ENCODE measurements around the gene HOXB3. TPM values are rescaled to one million over a fixed set of nuclear protein-coding genes. Genes with fewer than 3 reads are reported as not detected.

Gene HOXB3
- polyA plus RNA-seq, 1 of the 3 experiments (the other 2 are of a cell fraction), result 0.46 TPM

GRCh38 chr17:48609033-48609432 is 19.0 kb upstream of the HOXB3 start (continued):
- TF ChIP-seq RFX5 (IDR thresholded peaks at IDR 0.05; ENCODE audit: low read length), result no peak
- TF ChIP-seq IRF3 (IDR thresholded peaks at IDR 0.05; ENCODE audit: low read depth, low read length), result no peak
- no peak for TF ChIP-seq FOXM1 (IDR thresholded peaks at IDR 0.05; ENCODE audit: low read depth)

GRCh38 chr17:48608494-48608834 is 18.4 kb upstream of the HOXB3 start:
- 71% methylated on average over 1 of the region's 1 CpG for WGBS (ENCODE audit: low lambda C conversion rate)
- no peaks in the 10 kb centered on the region for H3F3A ChIP-seq (replicated peaks; ENCODE audit: insufficient read depth)
- H3K79me2 ChIP-seq (ENCODE audit: insufficient read depth), result no peaks in the 10 kb centered on the region
- H3K27ac ChIP-seq (ENCODE audit: low read depth in 2 of 2, low read length in 1 of 2), result no peak overlapping the region
- DNase-seq, result no peak
- no peak overlapping the region for H3K9ac ChIP-seq
- no peak overlapping the region for H3K4me3 ChIP-seq (ENCODE audit: low read depth in 2 of 2, low read length in 1 of 2)
- no peaks in the 10 kb centered on the region for H3K9me3 ChIP-seq
- H3K9me2 ChIP-seq, result no peaks in the 10 kb centered on the region
- H4K20me1 ChIP-seq (ENCODE audit: insufficient read depth), result peaks cover 5% of the 10 kb centered on the region; the same call in 1 of the 2 replicates
- no peaks in the 10 kb centered on the region; a peak in 1 of 4 replicates for H3K4me1 ChIP-seq (ENCODE audit: control insufficient read depth in 1 of 2, insufficient read depth in 2 of 2, low read depth in 1 of 2, low read length in 1 of 2)
- no peak for TF ChIP-seq SIN3A (IDR thresholded peaks at IDR 0.05; ENCODE audit: borderline replicate concordance, low read depth, low read length)
- TF ChIP-seq TAF1 (IDR thresholded peaks at IDR 0.05; ENCODE audit: borderline replicate concordance, low read depth, low read length), result no peak
- TF ChIP-seq, protein P1, sequence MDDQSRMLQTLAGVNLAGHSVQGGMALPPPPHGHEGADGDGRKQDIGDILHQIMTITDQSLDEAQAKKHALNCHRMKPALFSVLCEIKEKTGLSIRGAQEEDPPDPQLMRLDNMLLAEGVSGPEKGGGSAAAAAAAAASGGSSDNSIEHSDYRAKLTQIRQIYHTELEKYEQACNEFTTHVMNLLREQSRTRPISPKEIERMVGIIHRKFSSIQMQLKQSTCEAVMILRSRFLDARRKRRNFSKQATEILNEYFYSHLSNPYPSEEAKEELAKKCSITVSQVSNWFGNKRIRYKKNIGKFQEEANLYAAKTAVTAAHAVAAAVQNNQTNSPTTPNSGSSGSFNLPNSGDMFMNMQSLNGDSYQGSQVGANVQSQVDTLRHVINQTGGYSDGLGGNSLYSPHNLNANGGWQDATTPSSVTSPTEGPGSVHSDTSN (IDR thresholded peaks at IDR 0.05), result no peak
- TF ChIP-seq, protein P2, sequence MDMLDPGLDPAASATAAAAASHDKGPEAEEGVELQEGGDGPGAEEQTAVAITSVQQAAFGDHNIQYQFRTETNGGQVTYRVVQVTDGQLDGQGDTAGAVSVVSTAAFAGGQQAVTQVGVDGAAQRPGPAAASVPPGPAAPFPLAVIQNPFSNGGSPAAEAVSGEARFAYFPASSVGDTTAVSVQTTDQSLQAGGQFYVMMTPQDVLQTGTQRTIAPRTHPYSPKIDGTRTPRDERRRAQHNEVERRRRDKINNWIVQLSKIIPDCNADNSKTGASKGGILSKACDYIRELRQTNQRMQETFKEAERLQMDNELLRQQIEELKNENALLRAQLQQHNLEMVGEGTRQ (IDR thresholded peaks at IDR 0.05; ENCODE audit: borderline replicate concordance, low read depth, low read length), result no peak
- TF ChIP-seq EP300 (IDR thresholded peaks at IDR 0.05; ENCODE audit: borderline replicate concordance in 1 of 2, low read depth in 1 of 2, low read length in 1 of 2), result no peak
- CTCF ChIA-PET, result interaction anchor here (0.9 to 1.9 kb wide), 6 partner anchors 49 to 594 kb away, joined by 3 to 6 read pairs (median 4); no protein-coding TSS in a partner anchor
- H2AFZ ChIP-seq (ENCODE audit: low read depth), result no peak overlapping the region
- no peak overlapping the region for H3K4me2 ChIP-seq
- no peaks in the 10 kb centered on the region for H3K36me3 ChIP-seq (replicated peaks in 1 of 2; ENCODE audit: control insufficient read depth in 1 of 2, insufficient read depth in 2 of 2, low read length in 1 of 2)
- POLR2A ChIA-PET, result no interaction called here
- H3K27me3 ChIP-seq (ENCODE audit: insufficient read depth), result peaks cover 99% of the 10 kb centered on the region

DNA sequence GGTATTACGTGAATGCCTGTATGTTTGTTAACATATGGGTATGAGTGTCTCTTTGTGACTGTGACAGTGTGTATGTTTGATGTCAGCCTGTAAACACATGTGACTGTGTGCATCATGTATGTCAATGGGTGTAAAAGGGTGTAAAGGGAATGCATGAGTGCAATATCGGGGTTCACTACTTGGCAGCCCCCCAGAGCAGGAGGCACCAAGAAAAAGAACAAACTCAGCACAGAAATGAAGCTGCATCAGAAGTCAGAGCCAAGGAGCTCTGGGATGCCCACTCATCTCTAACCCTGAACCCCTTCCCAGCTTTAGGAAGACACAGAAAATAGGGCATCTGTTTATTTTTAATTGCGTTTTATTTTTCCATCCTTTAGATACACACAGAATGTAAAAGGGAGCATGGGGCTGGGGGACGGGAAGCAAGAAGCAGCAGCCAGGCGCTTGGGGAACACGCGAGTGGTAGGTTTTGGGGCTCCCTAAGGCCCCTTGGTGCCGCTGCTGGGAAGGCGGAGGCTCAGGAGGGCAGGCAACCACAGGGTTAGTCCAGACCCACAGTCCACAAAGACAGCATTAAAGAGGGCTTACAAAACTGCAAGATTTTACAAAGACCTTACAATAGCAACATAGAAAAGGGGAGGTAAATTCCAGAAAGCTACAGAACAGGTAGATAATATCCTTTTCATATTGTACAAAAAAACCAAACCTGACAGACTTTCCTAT is 17.0 kb upstream of the HOXB3 start:
- Histone ChIP-seq H3K9me2 (no peaks in the 10 kb centered on the region), H3K79me2 (ENCODE audit: insufficient read depth) (no peaks in the 10 kb centered on the region), H4K20me1 (ENCODE audit: insufficient read depth) (peaks cover 4% of the 10 kb centered on the region; the same call in 1 of the 2 replicates), H3K9me3 (no peaks in the 10 kb centered on the region), H3K4me1 (ENCODE audit: control insufficient read depth in 1 of 2, insufficient read depth in 2 of 2, low read depth in 1 of 2, low read length in 1 of 2) (no peaks in the 10 kb centered on the region; a peak in 1 of 4 replicates), H3F3A (replicated peaks; ENCODE audit: insufficient read depth) (no peaks in the 10 kb centered on the region), H3K4me3 (ENCODE audit: low read depth in 2 of 2, low read length in 1 of 2) (no peak overlapping the region), H3K27ac (ENCODE audit: low read depth in 2 of 2, low read length in 1 of 2) (no peak overlapping the region), H3K9ac (no peak overlapping the region), H3K27me3 (ENCODE audit: insufficient read depth) (peaks cover 100% of the 10 kb centered on the region), H3K4me2 (no peak overlapping the region), H2AFZ (ENCODE audit: low read depth) (no peak overlapping the region), H3K36me3 (replicated peaks in 1 of 2; ENCODE audit: control insufficient read depth in 1 of 2, insufficient read depth in 2 of 2, low read length in 1 of 2) (no peaks in the 10 kb centered on the region)
- ChIA-PET CTCF (interaction anchor here (0.9 to 1.9 kb wide), 9 partner anchors 11 to 454 kb away, joined by 3 to 14 read pairs (median 5); partner anchors contain the start of gene HOXB5), POLR2A (no interaction called here)
- WGBS (ENCODE audit: low lambda C conversion rate), result 11% methylated on average over 9 of the region's 9 CpGs
- TF ChIP-seq EZH2phosphoT487 (IDR thresholded peaks at IDR 0.05; ENCODE audit: borderline replicate concordance, low read depth) (peak; percentile 28; the same call in 1 of the 2 replicates), JUND (IDR thresholded peaks at IDR 0.05) (no peak), ELF1 (IDR thresholded peaks at IDR 0.05) (no peak), MEF2A (IDR thresholded peaks at IDR 0.05; ENCODE audit: borderline replicate concordance, low read depth) (no peak), TEAD4 (IDR thresholded peaks at IDR 0.05; ENCODE audit: borderline replicate concordance, insufficient read depth) (no peak), SMC3 (IDR thresholded peaks at IDR 0.05; ENCODE audit: low read depth, low read length) (no peak)
- TF ChIP-seq, protein P3, sequence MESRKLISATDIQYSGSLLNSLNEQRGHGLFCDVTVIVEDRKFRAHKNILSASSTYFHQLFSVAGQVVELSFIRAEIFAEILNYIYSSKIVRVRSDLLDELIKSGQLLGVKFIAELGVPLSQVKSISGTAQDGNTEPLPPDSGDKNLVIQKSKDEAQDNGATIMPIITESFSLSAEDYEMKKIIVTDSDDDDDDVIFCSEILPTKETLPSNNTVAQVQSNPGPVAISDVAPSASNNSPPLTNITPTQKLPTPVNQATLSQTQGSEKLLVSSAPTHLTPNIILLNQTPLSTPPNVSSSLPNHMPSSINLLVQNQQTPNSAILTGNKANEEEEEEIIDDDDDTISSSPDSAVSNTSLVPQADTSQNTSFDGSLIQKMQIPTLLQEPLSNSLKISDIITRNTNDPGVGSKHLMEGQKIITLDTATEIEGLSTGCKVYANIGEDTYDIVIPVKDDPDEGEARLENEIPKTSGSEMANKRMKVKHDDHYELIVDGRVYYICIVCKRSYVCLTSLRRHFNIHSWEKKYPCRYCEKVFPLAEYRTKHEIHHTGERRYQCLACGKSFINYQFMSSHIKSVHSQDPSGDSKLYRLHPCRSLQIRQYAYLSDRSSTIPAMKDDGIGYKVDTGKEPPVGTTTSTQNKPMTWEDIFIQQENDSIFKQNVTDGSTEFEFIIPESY (IDR thresholded peaks at IDR 0.05; ENCODE audit: borderline replicate concordance, low read depth), result no peak
- no peak for DNase-seq
